Fibroblast of lung (primary cell): ENCODE measurements around the gene TRIML2. TPM values are rescaled to one million over a fixed set of nuclear protein-coding genes. Genes with fewer than 3 reads are reported as not detected.

Experiments
- DNase-seq, 2 donors: peaks; one replicate each; pipeline versions ENCODE4 v3.0.0 to v3.0.0-alpha.2; 2010; ENCODE audit warnings: low read depth in 2 of 2
- H2AFZ ChIP-seq: 2 replicates; pipeline ENCODE4 v1.5.1; 2012; ENCODE audit warnings: low read length, control low read depth, inconsistent platforms
- H3K27ac ChIP-seq: 2 replicates; pipeline ENCODE4 v1.5.1; 2011; ENCODE audit warnings: low read length, control low read depth; ENCODE audit not compliant: insufficient read depth
- H3K27me3 ChIP-seq: 2 replicates; pipeline ENCODE4 v1.5.1; 2011; ENCODE audit warnings: mild to moderate bottlenecking, low read length; ENCODE audit not compliant: control insufficient read depth, insufficient read depth
- H3K36me3 ChIP-seq: 2 replicates; pipeline ENCODE4 v1.5.1; 2011; ENCODE audit warnings: low read length; ENCODE audit not compliant: control insufficient read depth, insufficient read depth
- H3K4me1 ChIP-seq: 2 replicates; pipeline ENCODE4 v1.5.1; 2011; ENCODE audit warnings: low read length; ENCODE audit not compliant: control insufficient read depth, insufficient read depth; ENCODE audit errors: extremely low read depth
- H3K4me2 ChIP-seq: 2 replicates; pipeline ENCODE4 v1.5.1; 2011; ENCODE audit warnings: low read length, control low read depth; ENCODE audit not compliant: insufficient read depth; ENCODE audit errors: extremely low read depth
- H3K4me3 ChIP-seq, 4 experiments: fragments of 200-600 bp in 1 of 4; sonication (generic) in 1 of 4; replicated peaks in 1 of 4; 2 replicates each; pipeline ENCODE4 v1.5.1; 2011 to 2016; ENCODE audit warnings: low read length in 4 of 4, low read depth in 3 of 4, mild to moderate bottlenecking in 3 of 4, control low read depth in 2 of 4, inconsistent platforms in 1 of 4, mixed read lengths in 1 of 4; ENCODE audit not compliant: insufficient read depth in 1 of 4; ENCODE audit errors: control extremely low read depth in 1 of 4
- H3K79me2 ChIP-seq: 2 replicates; pipeline ENCODE4 v1.5.1; 2012; ENCODE audit warnings: mild to moderate bottlenecking, low read length, inconsistent platforms; ENCODE audit not compliant: control insufficient read depth, insufficient read depth
- H3K9ac ChIP-seq: 2 replicates; pipeline ENCODE4 v1.5.1; 2011; ENCODE audit warnings: mild to moderate bottlenecking, low read length, control low read depth; ENCODE audit not compliant: insufficient read depth
- H3K9me3 ChIP-seq: 2 replicates; pipeline ENCODE4 v1.5.1; 2012; ENCODE audit warnings: low read depth, low read length; ENCODE audit not compliant: control insufficient read depth, insufficient read depth
- H4K20me1 ChIP-seq: 2 replicates; pipeline ENCODE4 v1.5.1; 2011; ENCODE audit warnings: low read length; ENCODE audit not compliant: control insufficient read depth, insufficient read depth; ENCODE audit errors: extremely low read depth
- EZH2 ChIP-seq: IDR thresholded peaks from 2 replicates; pipeline ENCODE4 v1.5.1; 2012; ENCODE audit warnings: low read length, control low read depth, mild to moderate bottlenecking; ENCODE audit errors: missing control alignments
- polyA plus RNA-seq, 2 donors: library from polyadenylated mRNA; depleted of rRNA in 1 of 2; stranded (reverse) in 1 of 2; unstranded in 1 of 2; fragments of >200 nt; gene quantifications; 2 replicates each; pipeline ENCODE4 v1.2.1, GENCODE V29; 2011 to 2012; ENCODE audit warnings: missing spikeins in 1 of 2
- total RNA-seq: library from RNA; depleted of rRNA; stranded (reverse); fragments of >200 nt; gene quantifications from 2 replicates; pipeline ENCODE4 v1.2.1, GENCODE V29; 2014
- TF ChIP-seq, protein P1 (sequence below), 2 donors: IDR thresholded peaks in 1 of 2; conservative IDR thresholded peaks in 1 of 2; 1 replicate in 1 of 2; 2 replicates in 1 of 2; pipeline ENCODE4 v1.5.1; 2011 to 2012; ENCODE audit warnings: low read length in 2 of 2, control low read depth in 1 of 2, inconsistent platforms in 1 of 2, low read depth in 1 of 2, mild to moderate bottlenecking in 1 of 2

Gene TRIML2
- total and polyA plus RNA-seq, 2 donors (not counting 1 experiment from before 2014, with no cell fraction given), result under 0.01 TPM; not detected in 1

DNA sequence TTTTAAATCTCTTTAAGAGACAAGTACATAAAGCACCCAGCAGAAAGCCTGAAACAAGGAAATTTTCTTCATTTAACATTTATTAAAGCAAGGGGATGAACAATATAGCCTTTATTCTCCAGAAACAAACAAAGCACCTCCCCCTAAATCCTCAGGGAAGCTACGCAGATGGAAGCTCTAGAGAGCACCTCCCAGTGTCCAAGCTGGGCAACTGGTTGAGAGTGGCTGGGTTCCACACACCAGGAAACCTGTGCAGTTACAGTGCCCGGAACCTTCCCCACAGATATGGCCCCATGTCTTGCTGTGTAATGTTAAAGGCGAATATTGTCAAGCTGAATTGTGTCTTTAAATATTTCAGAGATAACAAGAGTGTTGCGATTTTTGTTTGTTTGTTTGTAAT is 21.0 kb upstream of the TRIML2 start:
- Histone ChIP-seq H3K4me2 (no peak overlapping the region), H3K36me3 (no peaks in the 10 kb centered on the region), H3K9me3 (no peaks in the 10 kb centered on the region), H3K27me3 (no peaks in the 10 kb centered on the region), H4K20me1 (no peaks in the 10 kb centered on the region), H3K4me1 (peaks cover 8% of the 10 kb centered on the region), H3K27ac (no peak overlapping the region), H3K4me3 (no peak overlapping the region), H2AFZ (no peak overlapping the region), H3K9ac (no peak overlapping the region), H3K79me2 (no peaks in the 10 kb centered on the region)
- no peak for DNase-seq
- TF ChIP-seq EZH2, result no peak
- TF ChIP-seq, protein P1, sequence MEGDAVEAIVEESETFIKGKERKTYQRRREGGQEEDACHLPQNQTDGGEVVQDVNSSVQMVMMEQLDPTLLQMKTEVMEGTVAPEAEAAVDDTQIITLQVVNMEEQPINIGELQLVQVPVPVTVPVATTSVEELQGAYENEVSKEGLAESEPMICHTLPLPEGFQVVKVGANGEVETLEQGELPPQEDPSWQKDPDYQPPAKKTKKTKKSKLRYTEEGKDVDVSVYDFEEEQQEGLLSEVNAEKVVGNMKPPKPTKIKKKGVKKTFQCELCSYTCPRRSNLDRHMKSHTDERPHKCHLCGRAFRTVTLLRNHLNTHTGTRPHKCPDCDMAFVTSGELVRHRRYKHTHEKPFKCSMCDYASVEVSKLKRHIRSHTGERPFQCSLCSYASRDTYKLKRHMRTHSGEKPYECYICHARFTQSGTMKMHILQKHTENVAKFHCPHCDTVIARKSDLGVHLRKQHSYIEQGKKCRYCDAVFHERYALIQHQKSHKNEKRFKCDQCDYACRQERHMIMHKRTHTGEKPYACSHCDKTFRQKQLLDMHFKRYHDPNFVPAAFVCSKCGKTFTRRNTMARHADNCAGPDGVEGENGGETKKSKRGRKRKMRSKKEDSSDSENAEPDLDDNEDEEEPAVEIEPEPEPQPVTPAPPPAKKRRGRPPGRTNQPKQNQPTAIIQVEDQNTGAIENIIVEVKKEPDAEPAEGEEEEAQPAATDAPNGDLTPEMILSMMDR (conservative IDR thresholded peaks at IDR 0.05 in 1 of 2, IDR thresholded peaks at IDR 0.05 in 1 of 2; ENCODE audit: low read depth in 1 of 2, low read length in 2 of 2), result no peak

GRCh38 chr4:188127214-188127874 is 17.9 kb upstream of the TRIML2 start:
- TF ChIP-seq, protein P1 (conservative IDR thresholded peaks at IDR 0.05 in 1 of 2, IDR thresholded peaks at IDR 0.05 in 1 of 2; ENCODE audit: low read depth in 1 of 2, low read length in 2 of 2), result no peak
- no peak for TF ChIP-seq EZH2
- H2AFZ ChIP-seq, result no peak overlapping the region
- H3K27me3 ChIP-seq, result no peaks in the 10 kb centered on the region
- H3K27ac ChIP-seq, result peak overlapping the region; percentile 16
- H3K9me3 ChIP-seq, result no peaks in the 10 kb centered on the region
- H3K36me3 ChIP-seq, result no peaks in the 10 kb centered on the region
- no peaks in the 10 kb centered on the region for H4K20me1 ChIP-seq
- no peaks in the 10 kb centered on the region for H3K79me2 ChIP-seq
- peak; percentile 57 to 68 for DNase-seq
- H3K9ac ChIP-seq, result no peak overlapping the region
- H3K4me2 ChIP-seq, result no peak overlapping the region
- peaks cover 8% of the 10 kb centered on the region for H3K4me1 ChIP-seq
- no peak overlapping the region for H3K4me3 ChIP-seq

- TF ChIP-seq, protein P1 (conservative IDR thresholded peaks at IDR 0.05 in 1 of 2, IDR thresholded peaks at IDR 0.05 in 1 of 2; ENCODE audit: low read depth in 1 of 2, low read length in 2 of 2), result no peak
- H2AFZ ChIP-seq, result no peak overlapping the region
- no peaks in the 10 kb centered on the region for H3K9me3 ChIP-seq
- no peak overlapping the region for H3K27ac ChIP-seq
- no peak overlapping the region for H3K4me2 ChIP-seq
- H3K36me3 ChIP-seq, result no peaks in the 10 kb centered on the region
- no peaks in the 10 kb centered on the region for H3K27me3 ChIP-seq
- H3K9ac ChIP-seq, result no peak overlapping the region
- H3K4me1 ChIP-seq, result no peaks in the 10 kb centered on the region
- H3K4me3 ChIP-seq, result no peak overlapping the region
- no peak for DNase-seq
- H4K20me1 ChIP-seq, result no peaks in the 10 kb centered on the region
- no peaks in the 10 kb centered on the region for H3K79me2 ChIP-seq
Measured at GRCh38 chr4:188121530-188121929, 12.1 kb upstream of the TRIML2 start.
